ENCODE measurements around the gene C4orf50. TPM values are rescaled to one million over a fixed set of nuclear protein-coding genes. Genes with fewer than 3 reads are reported as not detected.

Gene C4orf50
- total RNA-seq, 1 experiment from 2014 or later = not detected

DNA sequence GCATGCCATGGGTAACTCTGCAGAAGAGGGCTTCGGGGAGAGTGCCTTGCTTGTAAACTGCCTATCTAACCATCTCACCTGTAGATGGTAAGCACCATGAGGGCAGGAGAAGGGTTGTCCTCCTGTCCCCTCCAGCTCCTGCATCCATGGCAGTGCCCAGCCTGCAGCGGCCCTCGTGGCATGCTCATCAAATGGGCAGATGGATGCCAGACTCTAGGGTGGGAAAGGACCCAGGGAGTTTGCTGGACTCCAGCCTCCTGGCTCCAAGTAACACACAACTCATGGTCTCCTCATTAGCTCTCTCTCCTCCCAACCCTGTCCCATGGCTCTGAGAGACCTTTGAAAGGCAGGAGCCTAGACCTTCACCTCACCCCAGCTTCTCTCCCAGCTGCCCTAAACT, 95.7 kb downstream of the C4orf50 start:
- Histone ChIP-seq H4K20me1 (ENCODE audit: insufficient read depth) (no peaks in the 10 kb centered on the region), H3K4me2 (no peak overlapping the region), H3K27me3 (ENCODE audit: insufficient read depth, low read depth) (peaks cover 61% of the 10 kb centered on the region), H3F3A (ENCODE audit: insufficient read depth, low read depth) (no peaks in the 10 kb centered on the region), H3K27ac (no peak overlapping the region), H3K36me3 (ENCODE audit: low read depth) (no peaks in the 10 kb centered on the region), H3K4me1 (replicated peaks; ENCODE audit: insufficient read depth) (no peaks in the 10 kb centered on the region), H3K9me3 (ENCODE audit: insufficient read depth, low read depth) (no peaks in the 10 kb centered on the region), H3K9me2 (ENCODE audit: insufficient read depth) (no peaks in the 10 kb centered on the region), H2AFZ (no peak overlapping the region), H3K4me3 (no peak overlapping the region), H3K79me2 (ENCODE audit: low read depth) (no peaks in the 10 kb centered on the region)
- no peak for DNase-seq
- intact Hi-C loops (cut with micrococcal nuclease; ENCODE audit: unreplicated experiment) = no loop called here
- ChIA-PET POLR2A (ENCODE audit: unreplicated experiment) (no interaction called here), CTCF (no interaction called here)
- BruUV-seq (replicated peaks) = no TSS peak
- TF ChIP-seq, protein P1, sequence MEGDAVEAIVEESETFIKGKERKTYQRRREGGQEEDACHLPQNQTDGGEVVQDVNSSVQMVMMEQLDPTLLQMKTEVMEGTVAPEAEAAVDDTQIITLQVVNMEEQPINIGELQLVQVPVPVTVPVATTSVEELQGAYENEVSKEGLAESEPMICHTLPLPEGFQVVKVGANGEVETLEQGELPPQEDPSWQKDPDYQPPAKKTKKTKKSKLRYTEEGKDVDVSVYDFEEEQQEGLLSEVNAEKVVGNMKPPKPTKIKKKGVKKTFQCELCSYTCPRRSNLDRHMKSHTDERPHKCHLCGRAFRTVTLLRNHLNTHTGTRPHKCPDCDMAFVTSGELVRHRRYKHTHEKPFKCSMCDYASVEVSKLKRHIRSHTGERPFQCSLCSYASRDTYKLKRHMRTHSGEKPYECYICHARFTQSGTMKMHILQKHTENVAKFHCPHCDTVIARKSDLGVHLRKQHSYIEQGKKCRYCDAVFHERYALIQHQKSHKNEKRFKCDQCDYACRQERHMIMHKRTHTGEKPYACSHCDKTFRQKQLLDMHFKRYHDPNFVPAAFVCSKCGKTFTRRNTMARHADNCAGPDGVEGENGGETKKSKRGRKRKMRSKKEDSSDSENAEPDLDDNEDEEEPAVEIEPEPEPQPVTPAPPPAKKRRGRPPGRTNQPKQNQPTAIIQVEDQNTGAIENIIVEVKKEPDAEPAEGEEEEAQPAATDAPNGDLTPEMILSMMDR (conservative IDR thresholded peaks at IDR 0.05) = no peak
- no peak for TF ChIP-seq EZH2 (IDR thresholded peaks at IDR 0.05; ENCODE audit: low read depth)

DNA sequence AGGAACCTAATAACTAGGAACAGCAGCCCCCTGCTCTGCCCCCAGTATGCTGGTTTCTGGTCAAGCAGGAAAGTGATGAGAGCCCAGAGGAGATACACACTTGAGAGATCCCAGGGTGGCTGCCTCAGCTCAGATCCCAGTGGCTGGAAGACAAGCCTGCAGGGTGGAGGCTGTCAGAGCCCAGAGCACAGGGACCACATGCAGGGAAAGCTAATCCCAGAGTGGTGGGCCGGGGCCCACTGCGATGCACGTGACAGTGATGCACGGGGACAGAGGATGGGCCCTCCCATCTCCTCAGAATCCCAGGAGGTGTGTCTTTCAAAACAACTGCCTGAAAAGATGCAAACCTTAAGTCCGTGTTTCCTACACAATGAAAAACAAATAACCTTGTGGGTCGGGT, 96.2 kb downstream of the C4orf50 start:
- Histone ChIP-seq H3K27me3 (ENCODE audit: insufficient read depth, low read depth) (peaks cover 58% of the 10 kb centered on the region), H3K36me3 (ENCODE audit: low read depth) (no peaks in the 10 kb centered on the region), H3K27ac (no peak overlapping the region), H3K9me2 (ENCODE audit: insufficient read depth) (no peaks in the 10 kb centered on the region), H3K9me3 (ENCODE audit: insufficient read depth, low read depth) (no peaks in the 10 kb centered on the region), H3F3A (ENCODE audit: insufficient read depth, low read depth) (no peaks in the 10 kb centered on the region), H3K79me2 (ENCODE audit: low read depth) (no peaks in the 10 kb centered on the region), H4K20me1 (ENCODE audit: insufficient read depth) (no peaks in the 10 kb centered on the region), H3K4me3 (no peak overlapping the region), H2AFZ (no peak overlapping the region), H3K4me2 (no peak overlapping the region), H3K4me1 (replicated peaks; ENCODE audit: insufficient read depth) (no peaks in the 10 kb centered on the region)
- no peak for DNase-seq
- ChIA-PET POLR2A (ENCODE audit: unreplicated experiment) (no interaction called here), CTCF (no interaction called here)
- intact Hi-C loops (cut with micrococcal nuclease; ENCODE audit: unreplicated experiment) = no loop called here
- BruUV-seq (replicated peaks) = no TSS peak
- TF ChIP-seq, protein P1 (conservative IDR thresholded peaks at IDR 0.05) = no peak
- TF ChIP-seq EZH2 (IDR thresholded peaks at IDR 0.05; ENCODE audit: low read depth) = no peak

DNA sequence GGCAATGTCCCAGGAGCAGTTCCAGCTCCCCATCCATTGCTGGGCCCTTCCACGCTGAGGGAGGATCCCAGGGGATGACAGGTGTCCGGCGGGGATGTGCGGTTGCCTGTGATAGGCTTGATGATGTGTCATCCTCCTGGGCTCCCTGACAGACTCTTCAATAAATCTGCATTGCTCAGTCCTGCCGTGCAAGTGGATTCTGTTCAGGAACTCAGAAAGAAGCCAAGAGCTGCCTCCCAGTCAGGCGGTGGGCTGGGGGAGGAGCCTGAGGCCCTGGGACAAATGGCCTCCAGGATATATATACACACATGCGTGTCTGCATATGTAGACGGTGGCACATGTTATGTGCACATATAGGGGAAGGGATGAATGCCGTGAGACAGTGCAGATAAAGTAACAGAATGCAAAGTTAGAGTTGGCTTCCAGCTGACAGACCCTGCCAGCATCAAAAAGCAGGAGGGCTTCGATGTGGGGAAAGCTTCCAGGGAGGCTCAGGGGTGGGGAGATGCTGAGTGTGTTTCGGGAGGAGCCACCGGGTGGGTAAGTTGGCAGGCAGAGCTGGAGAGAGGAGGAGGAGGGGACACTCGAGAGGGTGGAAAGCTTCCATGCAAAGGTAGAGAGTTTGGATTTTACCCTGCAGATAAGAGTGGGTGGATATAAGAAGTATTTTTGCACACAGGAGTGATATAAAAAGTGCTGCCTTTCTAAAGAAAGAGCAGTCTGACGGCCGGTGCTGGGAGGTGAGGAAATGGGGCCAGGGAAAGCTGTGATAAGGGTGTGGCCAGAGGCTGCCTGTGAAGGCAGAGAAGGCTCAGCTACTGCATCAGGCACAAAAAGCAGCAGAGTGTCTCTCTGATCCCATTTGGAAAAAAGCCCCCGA, 96.9 kb downstream of the C4orf50 start:
- peaks cover 53% of the 10 kb centered on the region for H3K27me3 ChIP-seq (ENCODE audit: insufficient read depth, low read depth)
- POLR2A ChIA-PET (ENCODE audit: unreplicated experiment) = no interaction called here
- no peak overlapping the region for H3K4me2 ChIP-seq
- H3K4me3 ChIP-seq = no peak overlapping the region
- no peaks in the 10 kb centered on the region for H3F3A ChIP-seq (ENCODE audit: insufficient read depth, low read depth)
- CTCF ChIA-PET = no interaction called here
- intact Hi-C loops (cut with micrococcal nuclease; ENCODE audit: unreplicated experiment) = no loop called here
- no peak overlapping the region for H3K27ac ChIP-seq
- no peaks in the 10 kb centered on the region for H3K36me3 ChIP-seq (ENCODE audit: low read depth)
- H3K4me1 ChIP-seq (replicated peaks; ENCODE audit: insufficient read depth) = no peaks in the 10 kb centered on the region
- H3K79me2 ChIP-seq (ENCODE audit: low read depth) = no peaks in the 10 kb centered on the region
- no peaks in the 10 kb centered on the region for H3K9me3 ChIP-seq (ENCODE audit: insufficient read depth, low read depth)
- no peaks in the 10 kb centered on the region for H4K20me1 ChIP-seq (ENCODE audit: insufficient read depth)
- H3K9me2 ChIP-seq (ENCODE audit: insufficient read depth) = no peaks in the 10 kb centered on the region
- no TSS peak for BruUV-seq (replicated peaks)
- no peak overlapping the region for H2AFZ ChIP-seq
- TF ChIP-seq, protein P1 (conservative IDR thresholded peaks at IDR 0.05) = no peak
- no peak for TF ChIP-seq EZH2 (IDR thresholded peaks at IDR 0.05; ENCODE audit: low read depth)
- no peak for DNase-seq

All from PC-9 (cell line).